Suprapubic skin (tissue), 4 donors: Measurements from ENCODE around the gene TMIGD1.

ENCODE experiments used
- CTCF ChIP-seq, 2 donors: fragments of 200-600 bp in 1 of 2; fragments of 450-650 bp in 1 of 2; sonication (generic) in 1 of 2; IDR thresholded peaks; one replicate each; pipeline ENCODE4 v1.5.1; 2016 to 2019; ENCODE audit warnings: antibody characterized with exemption in 2 of 2, mild to moderate bottlenecking in 1 of 2, moderate library complexity in 1 of 2
- POLR2A ChIP-seq, 2 donors: fragments of 450-650 bp; IDR thresholded peaks; one replicate each; pipeline ENCODE4 v1.6.1; 2017; ENCODE audit warnings: antibody characterized with exemption in 2 of 2, mild to moderate bottlenecking in 2 of 2, moderate library complexity in 2 of 2
- POLR2AphosphoS5 ChIP-seq, 3 donors: sonication (generic); formaldehyde crosslinking; IDR thresholded peaks; one replicate each; pipeline ENCODE4 v1.6.1; 2017; ENCODE audit warnings: antibody characterized with exemption in 3 of 3

- no peak for TF ChIP-seq POLR2A (IDR thresholded peaks at IDR 0.05)
- TF ChIP-seq CTCF (IDR thresholded peaks at IDR 0.05) = no peak
- no peak for TF ChIP-seq POLR2AphosphoS5 (IDR thresholded peaks at IDR 0.05)
These were observed 7.0 kb downstream of the TMIGD1 start for GRCh38 chr17:30326809-30327208.
